Esophagus muscularis mucosa (tissue), 3 donors: ENCODE data around the gene SPRR5.

Source experiments
- POLR2A ChIP-seq: fragments of 450-650 bp; IDR thresholded peaks from one replicate; pipeline ENCODE4 v1.6.1; 2017; ENCODE audit warnings: antibody characterized with exemption, moderate library complexity, mild to moderate bottlenecking, low read depth
- POLR2AphosphoS5 ChIP-seq, 2 donors: sonication (generic); formaldehyde crosslinking; IDR thresholded peaks; one replicate each; pipeline ENCODE4 v1.6.1; 2017; ENCODE audit warnings: antibody characterized with exemption in 2 of 2
- TF ChIP-seq, protein P1 (sequence below), 3 experiments: fragments of 200-600 bp in 2 of 3; fragments of 450-650 bp in 1 of 3; sonication (generic) in 2 of 3; IDR thresholded peaks; one replicate each; pipeline ENCODE4 v1.5.1; 2017 to 2019; ENCODE audit warnings: antibody characterized with exemption in 3 of 3, mild to moderate bottlenecking in 2 of 3, moderate library complexity in 1 of 3

DNA sequence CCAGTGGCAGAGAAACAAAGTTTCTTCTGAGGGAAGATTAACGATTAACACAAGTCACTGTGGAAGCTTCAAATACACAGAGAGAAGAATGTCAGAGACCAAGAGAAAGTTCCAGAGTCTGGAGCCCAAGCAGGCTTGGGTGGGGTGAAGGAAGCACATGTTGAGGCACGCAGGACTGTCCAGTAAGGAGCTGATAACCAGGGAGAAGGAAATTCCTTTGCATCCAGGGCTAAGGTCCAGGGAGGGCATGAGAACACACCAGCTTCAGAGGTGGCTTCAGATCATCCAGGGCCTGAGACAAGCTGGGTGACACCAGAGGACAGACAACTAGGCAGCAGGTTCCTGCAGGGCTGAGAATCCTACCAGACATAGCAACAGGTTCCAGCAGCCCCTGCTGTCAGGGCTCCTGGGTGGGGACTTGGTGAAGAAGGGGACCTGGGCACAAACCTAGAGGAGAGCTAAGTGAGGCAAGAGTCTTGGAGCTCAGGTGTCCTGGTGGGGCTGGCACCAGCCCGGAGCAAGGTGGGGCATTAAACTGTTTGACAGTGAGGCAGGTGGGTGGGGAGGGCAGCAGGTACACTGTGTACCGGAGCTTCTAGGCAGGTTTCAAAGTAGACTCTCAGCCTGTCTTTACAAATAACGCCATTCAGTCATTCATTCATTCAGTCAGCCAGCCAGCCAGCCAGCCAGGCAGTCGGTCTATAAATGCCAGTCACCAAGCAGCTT is 34.3 kb downstream of the SPRR5 start:
- TF ChIP-seq POLR2AphosphoS5 (IDR thresholded peaks at IDR 0.05) (no peak), POLR2A (no peak)
- TF ChIP-seq, protein P1, sequence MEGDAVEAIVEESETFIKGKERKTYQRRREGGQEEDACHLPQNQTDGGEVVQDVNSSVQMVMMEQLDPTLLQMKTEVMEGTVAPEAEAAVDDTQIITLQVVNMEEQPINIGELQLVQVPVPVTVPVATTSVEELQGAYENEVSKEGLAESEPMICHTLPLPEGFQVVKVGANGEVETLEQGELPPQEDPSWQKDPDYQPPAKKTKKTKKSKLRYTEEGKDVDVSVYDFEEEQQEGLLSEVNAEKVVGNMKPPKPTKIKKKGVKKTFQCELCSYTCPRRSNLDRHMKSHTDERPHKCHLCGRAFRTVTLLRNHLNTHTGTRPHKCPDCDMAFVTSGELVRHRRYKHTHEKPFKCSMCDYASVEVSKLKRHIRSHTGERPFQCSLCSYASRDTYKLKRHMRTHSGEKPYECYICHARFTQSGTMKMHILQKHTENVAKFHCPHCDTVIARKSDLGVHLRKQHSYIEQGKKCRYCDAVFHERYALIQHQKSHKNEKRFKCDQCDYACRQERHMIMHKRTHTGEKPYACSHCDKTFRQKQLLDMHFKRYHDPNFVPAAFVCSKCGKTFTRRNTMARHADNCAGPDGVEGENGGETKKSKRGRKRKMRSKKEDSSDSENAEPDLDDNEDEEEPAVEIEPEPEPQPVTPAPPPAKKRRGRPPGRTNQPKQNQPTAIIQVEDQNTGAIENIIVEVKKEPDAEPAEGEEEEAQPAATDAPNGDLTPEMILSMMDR (IDR thresholded peaks at IDR 0.05): no peak
